ENCODE results near the gene VIL1. TPM values are rescaled to one million over a fixed set of nuclear protein-coding genes. Genes with fewer than 3 reads are reported as not detected.

The VIL1 gene
- total RNA-seq, 1 experiment from 2014 or later, result 0.05 TPM

DNA sequence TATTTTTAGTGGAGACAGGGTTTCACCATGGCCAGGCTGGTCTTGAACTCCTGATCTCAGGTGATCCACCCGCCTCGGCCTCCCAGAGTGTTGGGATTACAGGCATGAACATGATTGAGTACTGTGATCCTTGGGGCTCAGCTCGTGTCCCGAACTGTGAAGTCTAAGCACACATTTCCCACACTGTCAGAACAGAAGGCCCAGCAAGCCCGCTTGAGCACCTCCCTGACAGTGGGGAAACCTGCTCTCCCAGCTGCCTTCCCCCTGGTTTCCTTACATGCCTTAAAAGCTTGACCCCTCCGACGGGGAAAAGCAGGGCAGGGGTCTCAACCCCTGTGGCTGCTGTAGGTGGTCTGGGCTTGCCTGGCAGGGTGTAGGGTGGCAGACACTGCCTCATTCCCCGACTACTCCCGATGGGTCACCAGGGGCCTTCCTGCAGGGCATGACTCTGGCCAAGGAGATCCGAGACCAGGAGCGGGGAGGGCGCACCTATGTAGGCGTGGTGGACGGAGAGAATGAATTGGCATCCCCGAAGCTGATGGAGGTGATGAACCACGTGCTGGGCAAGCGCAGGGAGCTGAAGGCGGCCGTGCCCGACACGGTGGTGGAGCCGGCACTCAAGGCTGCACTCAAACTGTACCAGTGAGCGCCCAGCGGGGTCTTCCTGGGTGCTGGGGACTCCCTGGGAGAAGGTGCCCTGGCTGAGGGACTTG, 10.1 kb downstream of the VIL1 start:
- in situ Hi-C loops (cut with HindIII; ENCODE audit: low pct_unique_long_range_greater_than_20kb, low sequenced_read_pairs), result no loop called here
- no peak for DNase-seq (ENCODE audit: low read depth, low spot score)

GRCh38 chr2:218429911-218430692, 11.2 kb downstream of the VIL1 start:
- DNase-seq (ENCODE audit: low read depth, low spot score), result no peak
- in situ Hi-C loops (cut with HindIII; ENCODE audit: low pct_unique_long_range_greater_than_20kb, low sequenced_read_pairs), result no loop called here

DNA sequence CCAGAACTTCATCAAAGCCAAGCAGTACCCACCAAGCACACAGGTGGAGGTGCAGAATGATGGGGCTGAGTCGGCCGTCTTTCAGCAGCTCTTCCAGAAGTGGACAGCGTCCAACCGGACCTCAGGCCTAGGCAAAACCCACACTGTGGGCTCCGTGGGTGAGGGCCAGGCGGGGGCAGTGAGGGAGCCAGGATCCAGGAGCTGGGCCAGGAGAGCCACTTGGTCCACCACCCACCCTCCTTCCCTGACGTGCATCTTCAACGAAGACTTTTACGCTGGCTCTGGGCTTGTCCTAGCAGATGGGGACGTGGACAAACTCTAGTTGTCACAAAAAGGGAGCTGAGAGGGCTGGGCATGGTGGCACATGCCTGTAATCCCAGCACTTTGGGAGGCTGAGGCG, 11.8 kb downstream of the VIL1 start:
- in situ Hi-C loops (cut with HindIII; ENCODE audit: low pct_unique_long_range_greater_than_20kb, low sequenced_read_pairs), result no loop called here
- DNase-seq (ENCODE audit: low read depth, low spot score), result no peak

GRCh38 chr2:218431878-218432277, 13.0 kb downstream of the VIL1 start:
- no peak for DNase-seq (ENCODE audit: low read depth, low spot score)

DNA sequence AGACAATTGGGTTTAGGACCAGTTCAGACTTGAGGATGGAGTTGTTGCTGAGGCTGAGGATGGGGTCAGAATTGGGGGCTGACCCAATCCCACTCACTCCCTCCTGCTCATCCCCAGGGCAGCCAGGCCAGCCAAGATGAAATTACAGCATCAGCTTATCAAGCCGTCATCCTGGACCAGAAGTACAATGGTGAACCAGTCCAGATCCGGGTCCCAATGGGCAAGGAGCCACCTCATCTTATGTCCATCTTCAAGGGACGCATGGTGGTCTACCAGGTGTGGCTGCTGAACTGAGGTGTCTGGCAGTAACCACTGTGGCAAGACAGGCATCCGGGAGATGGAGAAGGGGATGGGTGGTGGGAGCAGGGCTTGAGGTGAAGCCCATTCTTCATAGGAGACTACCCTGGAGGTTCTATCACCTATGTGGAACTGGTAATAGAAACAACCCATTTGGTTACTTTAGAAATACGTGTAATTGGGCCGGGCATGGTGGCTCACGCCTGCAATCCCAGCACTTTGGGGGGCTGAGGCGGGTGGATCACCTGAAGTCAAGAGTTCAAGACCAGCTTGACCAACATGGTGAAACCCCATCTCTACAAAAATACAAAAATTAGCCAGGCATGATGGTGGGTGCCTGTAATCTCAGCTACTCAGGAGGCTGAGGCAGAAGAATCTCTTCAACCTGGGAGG, 13.9 kb downstream of the VIL1 start:
- no peak for DNase-seq (ENCODE audit: low read depth, low spot score)
- in situ Hi-C loops (cut with HindIII; ENCODE audit: low pct_unique_long_range_greater_than_20kb, low sequenced_read_pairs), result no loop called here

More at GRCh38 chr2:218431878-218432277, 13.0 kb downstream of the VIL1 start:
- in situ Hi-C loops (cut with HindIII; ENCODE audit: low pct_unique_long_range_greater_than_20kb, low sequenced_read_pairs), result no loop called here

DNA sequence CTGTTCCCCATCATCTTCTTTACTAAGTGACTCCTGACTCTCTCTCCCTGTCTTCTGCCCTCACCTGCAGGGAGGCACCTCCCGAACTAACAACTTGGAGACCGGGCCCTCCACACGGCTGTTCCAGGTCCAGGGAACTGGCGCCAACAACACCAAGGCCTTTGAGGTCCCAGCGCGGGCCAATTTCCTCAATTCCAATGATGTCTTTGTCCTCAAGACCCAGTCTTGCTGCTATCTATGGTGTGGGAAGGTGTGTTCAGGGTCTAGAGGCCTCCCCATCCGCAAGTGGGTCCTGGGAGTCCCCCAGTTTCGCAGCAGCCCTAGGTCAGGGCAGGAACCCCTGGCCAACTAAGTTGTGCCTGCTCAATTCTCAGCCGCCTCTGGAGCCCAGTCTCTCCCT, 15.5 kb downstream of the VIL1 start:
- DNase-seq (ENCODE audit: low read depth, low spot score), result no peak
- in situ Hi-C loops (cut with HindIII; ENCODE audit: low pct_unique_long_range_greater_than_20kb, low sequenced_read_pairs), result no loop called here

- in situ Hi-C loops (cut with HindIII; ENCODE audit: low pct_unique_long_range_greater_than_20kb, low sequenced_read_pairs), result no loop called here
Measured at GRCh38 chr2:218435003-218435982, 16.4 kb downstream of the VIL1 start.

GRCh38 chr2:218436992-218437391, 18.1 kb downstream of the VIL1 start:
- no peak for DNase-seq (ENCODE audit: low read depth, low spot score)
- in situ Hi-C loops (cut with HindIII; ENCODE audit: low pct_unique_long_range_greater_than_20kb, low sequenced_read_pairs), result no loop called here

More at GRCh38 chr2:218435003-218435982, 16.4 kb downstream of the VIL1 start:
- no peak for DNase-seq (ENCODE audit: low read depth, low spot score)

DNA sequence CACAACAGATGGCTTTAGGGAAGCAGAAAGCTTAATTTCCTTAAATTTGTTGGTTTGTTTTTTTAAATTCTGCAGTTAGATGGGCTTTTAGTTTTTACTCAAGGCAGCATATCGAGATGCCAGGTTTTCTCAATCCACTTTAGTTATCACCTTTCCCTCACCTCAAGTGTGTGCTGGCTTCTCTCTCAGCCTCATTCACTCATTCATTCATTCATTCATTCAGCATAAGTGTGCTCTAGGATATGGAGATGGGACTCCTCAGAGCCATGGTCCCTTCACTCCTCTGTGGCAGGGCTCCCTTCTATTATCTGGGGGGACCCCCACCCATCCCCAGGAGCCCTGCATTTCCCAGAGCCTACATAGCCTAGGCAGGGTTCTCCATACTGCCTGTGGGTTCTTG, 19.0 kb downstream of the VIL1 start:
- in situ Hi-C loops (cut with HindIII; ENCODE audit: low pct_unique_long_range_greater_than_20kb, low sequenced_read_pairs), result no loop called here

DNA sequence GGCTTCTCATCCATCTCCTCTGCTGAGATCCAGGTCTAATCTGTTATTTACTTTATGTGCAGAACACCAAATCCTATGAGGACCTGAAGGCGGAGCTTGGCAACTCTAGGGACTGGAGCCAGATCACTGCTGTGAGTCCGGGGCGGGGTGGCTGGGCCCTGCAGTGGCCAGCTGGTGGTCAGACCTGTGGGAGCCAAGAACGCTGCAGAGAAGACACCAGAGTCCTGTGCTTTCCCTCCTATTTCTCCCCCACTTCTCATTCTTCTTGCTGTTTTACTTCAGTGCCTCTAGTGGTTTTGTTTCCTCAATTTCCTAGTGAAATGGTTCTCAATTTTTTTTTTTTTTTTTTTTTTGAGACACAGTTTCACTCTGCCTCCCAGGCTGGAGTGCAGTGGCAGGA, 19.7 kb downstream of the VIL1 start:
- in situ Hi-C loops (cut with HindIII; ENCODE audit: low pct_unique_long_range_greater_than_20kb, low sequenced_read_pairs), result no loop called here
- DNase-seq (ENCODE audit: low read depth, low spot score), result no peak

More for the DNA sequence above, 19.0 kb downstream of the VIL1 start:
- DNase-seq (ENCODE audit: low read depth, low spot score), result no peak

DNA sequence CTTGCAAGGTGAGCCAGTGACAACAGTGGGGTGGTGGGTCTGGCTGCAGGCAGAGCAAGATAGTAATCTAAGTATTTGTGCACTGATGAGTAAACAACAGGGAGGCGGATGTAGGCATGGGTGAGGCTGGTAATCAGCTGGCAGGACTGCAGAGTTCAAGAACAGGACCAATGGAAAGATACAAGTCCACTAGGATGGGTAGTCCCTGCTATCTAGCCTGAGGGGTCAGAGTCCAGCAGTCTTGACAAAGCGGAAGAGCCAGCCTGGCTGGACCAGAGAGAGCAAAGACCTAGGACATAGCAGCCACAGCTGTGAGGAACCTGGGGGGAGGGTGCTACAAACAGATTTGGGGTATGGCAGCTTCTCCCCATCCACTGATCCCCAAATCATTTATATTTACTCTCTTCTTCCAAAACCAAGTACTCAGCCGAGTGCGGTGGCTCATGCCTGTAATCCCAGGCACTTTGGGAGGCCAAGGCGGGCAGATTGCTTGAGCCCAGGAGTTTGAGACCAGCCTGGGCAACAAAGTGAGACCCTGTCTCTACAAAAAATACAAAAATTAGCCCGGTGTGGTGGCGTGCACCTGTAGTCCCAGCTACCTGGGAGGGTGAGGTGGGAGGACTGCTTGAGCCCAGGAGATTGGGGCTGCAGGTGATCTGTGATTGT, 25.9 kb downstream of the VIL1 start:
- in situ Hi-C loops (cut with HindIII; ENCODE audit: low pct_unique_long_range_greater_than_20kb, low sequenced_read_pairs), result no loop called here
- no peak for DNase-seq (ENCODE audit: low read depth, low spot score)

- in situ Hi-C loops (cut with HindIII; ENCODE audit: low pct_unique_long_range_greater_than_20kb, low sequenced_read_pairs), result no loop called here
- no peak for DNase-seq (ENCODE audit: low read depth, low spot score)
Measured at GRCh38 chr2:218445602-218446001, 26.7 kb downstream of the VIL1 start.

DNA sequence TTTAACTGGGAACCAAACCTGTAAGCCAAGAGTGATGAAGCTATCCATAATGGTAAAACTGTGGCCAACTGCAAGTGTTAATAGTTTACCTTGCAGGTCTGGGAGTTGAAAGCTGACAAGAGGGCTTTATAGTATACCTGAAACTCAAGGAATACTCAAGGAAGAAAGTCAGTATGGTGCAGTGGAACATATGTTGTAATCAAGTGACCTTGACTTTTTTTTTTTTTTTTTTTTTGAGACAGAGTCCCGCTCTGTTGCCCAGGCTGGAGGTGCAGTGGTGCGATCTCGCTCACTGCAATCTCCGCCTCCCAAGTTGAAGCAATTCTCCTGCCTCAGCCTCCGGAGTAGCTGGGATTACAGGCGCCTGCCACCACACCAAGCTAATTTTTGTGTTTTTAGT, 27.6 kb downstream of the VIL1 start:
- in situ Hi-C loops (cut with HindIII; ENCODE audit: low pct_unique_long_range_greater_than_20kb, low sequenced_read_pairs), result no loop called here
- no peak for DNase-seq (ENCODE audit: low read depth, low spot score)

DNA sequence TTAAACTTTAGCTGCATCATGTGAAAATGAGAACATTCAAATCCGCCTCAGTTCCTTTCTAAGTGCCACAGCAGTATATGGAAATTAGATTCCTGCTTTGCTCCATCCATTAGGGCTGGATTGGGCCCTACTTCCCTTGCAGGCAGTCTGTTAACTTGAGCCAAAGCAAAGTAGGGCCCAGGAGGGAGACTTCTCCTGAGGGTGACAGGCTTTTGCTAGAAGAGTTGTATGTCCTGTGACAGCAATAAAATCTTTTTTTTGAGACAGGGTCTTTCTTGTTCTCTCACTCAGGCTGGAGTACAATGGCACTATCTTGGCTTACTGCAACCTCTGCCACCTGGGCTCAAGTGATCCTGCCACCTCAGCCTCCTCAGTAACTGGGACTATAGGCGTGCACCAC, 28.1 kb downstream of the VIL1 start:
- no peak for DNase-seq (ENCODE audit: low read depth, low spot score)
- in situ Hi-C loops (cut with HindIII; ENCODE audit: low pct_unique_long_range_greater_than_20kb, low sequenced_read_pairs), result no loop called here

DNA sequence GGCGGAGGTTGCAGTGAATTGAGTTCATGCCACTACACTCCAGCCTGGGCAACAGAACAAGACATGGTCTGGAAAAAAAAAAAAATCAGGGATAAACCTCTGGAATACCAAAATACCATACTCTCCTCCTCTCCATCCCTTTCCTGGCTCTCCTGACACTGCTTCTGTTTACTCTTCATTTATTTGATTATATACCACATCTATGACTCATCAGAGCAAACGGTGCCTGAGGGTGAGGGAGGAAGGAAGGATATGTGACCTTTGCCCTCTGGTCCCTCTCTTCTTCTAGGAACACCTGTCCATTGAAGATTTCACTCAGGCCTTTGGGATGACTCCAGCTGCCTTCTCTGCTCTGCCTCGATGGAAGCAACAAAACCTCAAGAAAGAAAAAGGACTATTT, 30.0 kb downstream of the VIL1 start:
- no peak for DNase-seq (ENCODE audit: low read depth, low spot score)
- in situ Hi-C loops (cut with HindIII; ENCODE audit: low pct_unique_long_range_greater_than_20kb, low sequenced_read_pairs), result no loop called here

DNA sequence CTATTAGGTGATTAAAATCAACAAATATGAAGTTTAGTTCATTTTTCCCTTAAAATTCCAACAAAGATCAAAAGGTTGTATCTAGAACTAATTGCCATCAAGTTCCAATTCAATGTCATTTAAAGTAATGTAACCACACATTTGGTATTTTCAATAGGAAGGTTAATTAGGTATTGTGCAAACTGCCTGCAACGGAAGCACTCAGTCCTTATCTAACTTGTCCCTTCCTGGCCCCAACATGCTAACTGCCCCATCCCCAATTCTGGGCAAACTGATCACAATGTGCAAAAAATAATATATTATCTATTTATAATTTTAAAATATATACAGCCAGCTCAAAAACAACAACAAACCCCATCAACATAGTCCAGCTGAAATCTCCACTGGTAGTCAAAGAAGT, 33.2 kb downstream of the VIL1 start:
- in situ Hi-C loops (cut with HindIII; ENCODE audit: low pct_unique_long_range_greater_than_20kb, low sequenced_read_pairs), result no loop called here
- no peak for DNase-seq (ENCODE audit: low read depth, low spot score)

DNA sequence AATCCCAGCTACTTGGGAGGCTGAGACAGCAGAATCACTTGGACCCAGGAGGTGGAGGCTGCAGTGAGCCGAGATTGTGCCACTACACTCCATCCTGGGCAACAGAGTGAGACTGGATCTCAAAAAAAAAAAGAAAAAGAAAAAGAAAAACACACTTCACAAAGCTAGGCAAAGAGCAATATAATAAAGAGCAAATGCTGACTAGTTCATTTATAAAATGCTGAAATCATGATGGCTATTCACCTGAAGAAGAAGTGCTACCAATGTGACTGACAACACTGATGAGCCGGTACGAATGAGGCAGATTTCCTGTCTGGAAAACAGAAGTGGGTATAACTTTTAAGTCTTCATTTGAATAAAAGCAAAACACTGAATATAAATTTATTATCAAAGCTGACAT, 37.9 kb downstream of the VIL1 start:
- no peak for DNase-seq (ENCODE audit: low read depth, low spot score)
- in situ Hi-C loops (cut with HindIII; ENCODE audit: low pct_unique_long_range_greater_than_20kb, low sequenced_read_pairs), result no loop called here

Data from SK-MEL-5 (cell line).